Stomach (tissue), 9 donors: ENCODE results near the gene HTR6. TPM values are rescaled to one million over a fixed set of nuclear protein-coding genes. Genes with fewer than 3 reads are reported as not detected.

Experiments
- DNase-seq, 2 donors: peaks; one replicate each; pipeline versions ENCODE4 v3.0.0 to v3.0.0-alpha.2; 2013 to 2019
- H3K27ac ChIP-seq, 5 donors: fragments of 200-600 bp in 4 of 5; sonication (generic) in 4 of 5; one replicate each; pipeline ENCODE4 v1.5.1; 2013 to 2019; ENCODE audit warnings: mild to moderate bottlenecking in 1 of 5, moderate library complexity in 1 of 5
- H3K27me3 ChIP-seq, 3 donors: fragments of 200-600 bp; sonication (generic); one replicate each; pipeline ENCODE4 v1.5.1; 2017 to 2019; ENCODE audit warnings: mixed run types in 1 of 3
- H3K36me3 ChIP-seq, 4 donors: fragments of 200-600 bp; sonication (generic); 1 replicate in 3 of 4; 2 replicates in 1 of 4; pipeline ENCODE4 v1.5.1; 2016 to 2019
- H3K4me1 ChIP-seq, 4 donors: fragments of 200-600 bp; sonication (generic); one replicate each; pipeline ENCODE4 v1.5.1; 2016 to 2019
- H3K4me3 ChIP-seq, 4 donors: fragments of 200-600 bp; sonication (generic) in 3 of 4; one replicate each; pipeline ENCODE4 v1.5.1; 2016 to 2019; ENCODE audit warnings: mild to moderate bottlenecking in 1 of 4
- H3K9me3 ChIP-seq, 4 donors: fragments of 200-600 bp; sonication (generic); one replicate each; pipeline ENCODE4 v1.5.1; 2016 to 2019
- EP300 ChIP-seq: sonication (generic); formaldehyde crosslinking; IDR thresholded peaks from one replicate; pipeline ENCODE4 v1.6.1; 2017; ENCODE audit warnings: antibody characterized with exemption
- POLR2A ChIP-seq, 4 donors: fragments of 450-650 bp; IDR thresholded peaks; one replicate each; pipeline ENCODE4 v1.6.1; 2016; ENCODE audit warnings: antibody characterized with exemption in 4 of 4, control low read depth in 2 of 4, mild to moderate bottlenecking in 1 of 4, moderate library complexity in 1 of 4
- POLR2AphosphoS5 ChIP-seq, 3 donors: sonication (generic); formaldehyde crosslinking; IDR thresholded peaks; one replicate each; pipeline ENCODE4 v1.6.1; 2016; ENCODE audit warnings: antibody characterized with exemption in 3 of 3
- WGBS, 5 donors: extraction: QIAGEN DNeasy Blood & Tissue Kit in 3 of 5; methylation state at CpG; one replicate each; pipeline versions ENCODE4 v1.1.5 to v1.1.7; 2013 to 2018; 5-methylcytosine and 5-hydroxymethylcytosine counted together
- intact Hi-C: fragments of 100-400 bp; cut with DNase I; formaldehyde crosslinking; loops from one replicate; pipeline ENCODE4 v1.15.1; 2023; ENCODE audit warnings: low total_unique reads
- polyA plus RNA-seq, 3 donors: library from polyadenylated mRNA; stranded (reverse); fragments of 200-250 nt; gene quantifications; one replicate each; pipeline ENCODE4 v1.2.3, GENCODE V29; 2013
- total RNA-seq, 5 donors: library from RNA; depleted of rRNA; stranded (reverse); fragments of >200 nt; gene quantifications; one replicate each; pipeline versions ENCODE4 v1.1.0 to v1.2.3, GENCODE V29; 2014 to 2016
- TF ChIP-seq, protein P1 (sequence below), 7 experiments: fragments of 450-650 bp in 4 of 7; fragments of 200-600 bp in 3 of 7; sonication (generic) in 3 of 7; IDR thresholded peaks; one replicate each; pipeline ENCODE4 v1.5.1; 2016 to 2019; ENCODE audit warnings: antibody characterized with exemption in 7 of 7, control low read depth in 2 of 7, mild to moderate bottlenecking in 1 of 7
- donor health status: healthy with polysubstance abuse.
- donor health status: Bipolar disorder and iron deficiency.
- donor health status: healthy.

Gene HTR6
- total and polyA plus RNA-seq, 8 donors: not detected

DNA sequence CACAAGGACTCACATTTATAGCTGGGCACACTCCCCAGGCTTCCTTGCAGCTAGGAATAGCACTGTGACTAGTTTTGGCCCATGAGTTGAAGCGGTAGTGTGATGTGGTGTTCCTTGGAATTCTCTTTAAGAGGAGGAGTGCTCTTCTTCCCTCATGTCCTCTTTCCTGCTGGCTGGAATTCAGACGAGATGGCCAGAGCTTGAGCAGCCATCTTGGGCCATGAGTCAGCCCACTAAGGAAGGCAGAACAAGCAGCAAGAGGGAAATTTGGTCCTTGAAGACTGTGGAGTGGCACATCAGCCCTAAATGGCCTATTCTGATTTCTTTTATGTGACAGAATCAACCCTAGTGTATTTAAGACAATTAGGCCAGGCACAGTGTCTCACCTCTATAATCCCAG lies 20.0 kb downstream of the HTR6 start:
- no peak overlapping the region for H3K27ac ChIP-seq
- H3K27me3 ChIP-seq: no peaks in the 10 kb centered on the region
- no peak overlapping the region for H3K4me3 ChIP-seq
- DNase-seq: no peak
- intact Hi-C loops: no loop called here
- H3K4me1 ChIP-seq: no peaks in the 10 kb centered on the region
- 84 to 98% (median 97%) methylated on average over 2 of the region's 2 CpGs for WGBS, 5 donors
- H3K36me3 ChIP-seq: peaks cover 19 to 83% (median 63%) of the 10 kb centered on the region in 4 donors
- H3K9me3 ChIP-seq: peaks cover 0 to 8% (median 2%) of the 10 kb centered on the region in 4 donors
- TF ChIP-seq, protein P1, sequence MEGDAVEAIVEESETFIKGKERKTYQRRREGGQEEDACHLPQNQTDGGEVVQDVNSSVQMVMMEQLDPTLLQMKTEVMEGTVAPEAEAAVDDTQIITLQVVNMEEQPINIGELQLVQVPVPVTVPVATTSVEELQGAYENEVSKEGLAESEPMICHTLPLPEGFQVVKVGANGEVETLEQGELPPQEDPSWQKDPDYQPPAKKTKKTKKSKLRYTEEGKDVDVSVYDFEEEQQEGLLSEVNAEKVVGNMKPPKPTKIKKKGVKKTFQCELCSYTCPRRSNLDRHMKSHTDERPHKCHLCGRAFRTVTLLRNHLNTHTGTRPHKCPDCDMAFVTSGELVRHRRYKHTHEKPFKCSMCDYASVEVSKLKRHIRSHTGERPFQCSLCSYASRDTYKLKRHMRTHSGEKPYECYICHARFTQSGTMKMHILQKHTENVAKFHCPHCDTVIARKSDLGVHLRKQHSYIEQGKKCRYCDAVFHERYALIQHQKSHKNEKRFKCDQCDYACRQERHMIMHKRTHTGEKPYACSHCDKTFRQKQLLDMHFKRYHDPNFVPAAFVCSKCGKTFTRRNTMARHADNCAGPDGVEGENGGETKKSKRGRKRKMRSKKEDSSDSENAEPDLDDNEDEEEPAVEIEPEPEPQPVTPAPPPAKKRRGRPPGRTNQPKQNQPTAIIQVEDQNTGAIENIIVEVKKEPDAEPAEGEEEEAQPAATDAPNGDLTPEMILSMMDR (IDR thresholded peaks at IDR 0.05): no peak

- intact Hi-C loops: no loop called here
- Histone ChIP-seq H3K36me3 (peaks cover 19 to 90% (median 74%) of the 10 kb centered on the region in 4 donors), H3K9me3 (peaks cover 0 to 8% (median 2%) of the 10 kb centered on the region in 4 donors), H3K27me3 (no peaks in the 10 kb centered on the region), H3K27ac (no peak overlapping the region), H3K4me1 (no peaks in the 10 kb centered on the region), H3K4me3 (no peak overlapping the region)
- 84 to 87% (median 85%) methylated on average over 9 of the region's 9 CpGs for WGBS, 5 donors
- TF ChIP-seq EP300: no peak
- TF ChIP-seq, protein P1 (IDR thresholded peaks at IDR 0.05): no peak
- no peak for TF ChIP-seq POLR2AphosphoS5 (IDR thresholded peaks at IDR 0.05)
- no peak for TF ChIP-seq POLR2A (IDR thresholded peaks at IDR 0.05)
- DNase-seq: no peak
Measured at GRCh38 chr1:19685994-19686393, 21.3 kb downstream of the HTR6 start.

DNA sequence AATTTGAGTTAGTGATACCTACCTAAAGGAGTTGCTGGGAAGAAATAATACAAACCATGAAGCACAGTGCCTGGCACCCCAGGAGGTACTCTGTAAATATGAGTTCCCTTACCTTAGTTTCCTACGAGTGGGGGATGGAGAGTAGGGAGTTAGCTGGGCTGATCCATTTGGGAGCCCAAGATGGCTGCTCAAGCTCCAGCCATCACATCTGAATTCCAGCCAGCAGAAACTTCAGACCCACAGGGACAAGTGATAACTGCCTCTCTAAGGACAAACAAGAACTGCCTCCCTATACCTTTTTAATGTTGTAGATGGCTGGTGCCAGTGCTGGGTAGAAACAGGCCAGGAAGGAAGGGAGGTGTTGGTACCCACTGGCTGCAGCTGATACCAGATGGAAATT lies 22.7 kb downstream of the HTR6 start:
- Histone ChIP-seq H3K9me3 (peaks cover 0 to 8% (median 2%) of the 10 kb centered on the region in 4 donors), H3K4me1 (no peaks in the 10 kb centered on the region), H3K4me3 (no peak overlapping the region), H3K27me3 (no peaks in the 10 kb centered on the region), H3K27ac (no peak overlapping the region), H3K36me3 (peaks cover 26 to 90% (median 82%) of the 10 kb centered on the region in 4 donors)
- WGBS, 5 donors: 86 to 100% (median 98%) methylated on average over 1 of the region's 1 CpG
- no peak for TF ChIP-seq POLR2A (IDR thresholded peaks at IDR 0.05)
- TF ChIP-seq POLR2AphosphoS5 (IDR thresholded peaks at IDR 0.05): no peak
- TF ChIP-seq EP300: no peak
- TF ChIP-seq, protein P1 (IDR thresholded peaks at IDR 0.05): no peak
- DNase-seq: no peak
- intact Hi-C loops: no loop called here

GRCh38 chr1:19688041-19688842 lies 23.6 kb downstream of the HTR6 start:
- Histone ChIP-seq H3K36me3 (peaks cover 26 to 90% (median 82%) of the 10 kb centered on the region in 4 donors), H3K27me3 (no peaks in the 10 kb centered on the region), H3K4me1 (no peaks in the 10 kb centered on the region), H3K4me3 (no peak overlapping the region), H3K9me3 (peaks cover 0 to 8% (median 2%) of the 10 kb centered on the region in 4 donors), H3K27ac (no peak overlapping the region)
- no peak for DNase-seq
- TF ChIP-seq POLR2AphosphoS5 (IDR thresholded peaks at IDR 0.05): no peak
- intact Hi-C loops: no loop called here
- 83 to 89% (median 88%) methylated on average over 18 to 19 of the region's 19 CpGs for WGBS, 5 donors
